ENCODE results near the gene PAPPA2. TPM values are rescaled to one million over a fixed set of nuclear protein-coding genes. Genes with fewer than 3 reads are reported as not detected.

Gene PAPPA2
- total RNA-seq, 1 donor from 2014 or later = 1.4 TPM

DNA sequence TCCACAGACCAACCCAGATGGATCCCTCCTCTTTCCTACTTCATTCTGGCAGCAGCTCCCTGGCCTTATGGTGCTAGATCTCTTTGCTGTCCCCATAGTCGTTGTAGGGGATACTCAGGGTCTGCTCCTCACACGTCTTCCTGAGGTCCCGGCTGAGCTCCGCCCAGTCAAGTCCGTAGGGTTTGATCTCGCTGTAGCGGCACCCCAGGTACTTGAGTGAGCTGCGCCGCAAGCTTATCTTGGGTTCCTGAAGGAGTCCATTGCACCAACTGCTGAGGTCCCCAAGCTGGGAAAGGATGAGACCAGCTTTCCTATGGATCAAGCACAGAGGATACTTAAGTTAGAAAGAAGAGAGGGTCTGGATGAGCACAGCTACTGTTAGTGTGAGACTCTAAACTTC lies 401.2 kb downstream of the PAPPA2 start:
- no peak for DNase-seq (ENCODE audit: low spot score)
- intact Hi-C loops (cut with DNase I) = no loop called here

DNA sequence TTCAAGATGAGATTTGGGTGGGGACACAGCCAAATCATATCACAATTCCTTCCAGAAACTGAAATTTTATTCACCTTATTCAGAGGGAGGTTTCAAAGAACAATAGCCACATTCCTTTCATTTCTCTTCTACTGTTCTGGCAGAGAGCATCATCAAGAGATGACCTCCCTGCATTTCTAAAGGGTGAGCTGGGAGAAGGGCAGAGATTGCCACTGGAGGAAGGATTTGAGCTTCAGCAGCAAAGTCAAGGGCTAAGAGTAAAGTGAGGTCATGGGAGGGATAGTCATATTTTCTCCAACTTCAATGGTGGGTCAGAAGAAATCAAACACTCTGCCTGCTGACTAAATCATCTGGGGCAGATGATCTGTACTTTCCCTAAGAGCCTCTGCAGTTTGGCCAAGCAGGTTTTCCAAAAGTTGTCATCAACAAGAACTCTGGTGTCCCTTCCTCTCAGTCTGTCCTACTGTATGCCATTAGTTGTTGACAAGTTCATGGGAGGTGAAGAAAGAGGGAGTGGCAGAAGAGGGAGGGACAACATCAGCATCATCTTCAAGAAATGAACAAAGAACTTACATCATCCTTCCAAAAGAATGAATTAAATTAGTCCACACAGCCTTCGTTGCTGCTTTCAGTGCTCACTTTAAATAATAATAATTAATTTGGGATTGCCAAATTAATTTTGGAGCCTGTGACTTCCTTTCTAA lies 403.2 kb downstream of the PAPPA2 start:
- intact Hi-C loops (cut with DNase I) = no loop called here

GRCh38 chr1:176869577-176869976 lies 406.6 kb downstream of the PAPPA2 start:
- no peak for DNase-seq (ENCODE audit: low spot score)
- intact Hi-C loops (cut with DNase I) = no loop called here

More for the DNA sequence above, 403.2 kb downstream of the PAPPA2 start:
- DNase-seq (ENCODE audit: low spot score) = no peak

- DNase-seq (ENCODE audit: low spot score) = no peak
- intact Hi-C loops (cut with DNase I) = no loop called here
Observed at GRCh38 chr1:176876966-176877515, 414.1 kb downstream of the PAPPA2 start.

- intact Hi-C loops (cut with DNase I) = no loop called here
- no peak for DNase-seq (ENCODE audit: low spot score)
Observed at GRCh38 chr1:176877557-176877956, 414.6 kb downstream of the PAPPA2 start.

DNA sequence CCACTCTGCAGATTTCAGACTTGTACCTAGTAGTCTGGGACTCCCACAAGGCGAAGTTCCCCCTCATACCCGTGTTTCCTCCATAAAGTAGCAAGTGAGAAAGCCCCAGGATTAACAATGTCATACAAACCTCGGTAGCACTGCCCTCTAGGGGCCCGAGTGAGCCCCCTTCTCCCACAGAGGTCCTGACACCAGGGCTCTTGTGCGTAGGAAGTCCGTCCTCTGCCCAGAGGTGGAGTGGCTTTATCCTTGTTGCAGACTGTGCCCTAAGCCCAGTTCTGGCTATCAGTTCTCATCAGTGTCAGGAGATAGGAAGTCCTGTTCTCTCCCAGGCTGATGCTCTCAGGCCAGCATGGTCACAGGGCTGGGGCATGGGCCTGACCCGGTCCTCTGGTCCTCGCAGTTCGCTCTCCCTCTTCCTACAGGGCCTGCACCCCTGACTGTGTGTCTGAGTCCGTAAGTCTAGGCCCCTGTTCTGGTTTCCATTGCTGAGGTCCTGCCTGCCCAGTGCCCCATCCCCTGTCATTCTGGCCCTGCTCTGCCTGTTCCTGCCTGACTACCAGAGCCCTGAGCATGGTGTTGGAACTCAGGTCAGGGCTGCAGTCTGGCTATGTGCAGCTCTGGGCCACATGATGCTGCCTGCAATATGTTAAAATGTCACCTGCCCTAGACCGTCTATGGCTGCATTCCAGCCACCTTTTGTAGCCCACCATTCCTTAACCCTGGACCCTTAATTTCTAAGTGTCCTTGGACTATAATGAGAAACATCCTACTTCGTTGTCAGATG lies 416.0 kb downstream of the PAPPA2 start:
- DNase-seq (ENCODE audit: low spot score) = no peak
- intact Hi-C loops (cut with DNase I) = no loop called here

DNA sequence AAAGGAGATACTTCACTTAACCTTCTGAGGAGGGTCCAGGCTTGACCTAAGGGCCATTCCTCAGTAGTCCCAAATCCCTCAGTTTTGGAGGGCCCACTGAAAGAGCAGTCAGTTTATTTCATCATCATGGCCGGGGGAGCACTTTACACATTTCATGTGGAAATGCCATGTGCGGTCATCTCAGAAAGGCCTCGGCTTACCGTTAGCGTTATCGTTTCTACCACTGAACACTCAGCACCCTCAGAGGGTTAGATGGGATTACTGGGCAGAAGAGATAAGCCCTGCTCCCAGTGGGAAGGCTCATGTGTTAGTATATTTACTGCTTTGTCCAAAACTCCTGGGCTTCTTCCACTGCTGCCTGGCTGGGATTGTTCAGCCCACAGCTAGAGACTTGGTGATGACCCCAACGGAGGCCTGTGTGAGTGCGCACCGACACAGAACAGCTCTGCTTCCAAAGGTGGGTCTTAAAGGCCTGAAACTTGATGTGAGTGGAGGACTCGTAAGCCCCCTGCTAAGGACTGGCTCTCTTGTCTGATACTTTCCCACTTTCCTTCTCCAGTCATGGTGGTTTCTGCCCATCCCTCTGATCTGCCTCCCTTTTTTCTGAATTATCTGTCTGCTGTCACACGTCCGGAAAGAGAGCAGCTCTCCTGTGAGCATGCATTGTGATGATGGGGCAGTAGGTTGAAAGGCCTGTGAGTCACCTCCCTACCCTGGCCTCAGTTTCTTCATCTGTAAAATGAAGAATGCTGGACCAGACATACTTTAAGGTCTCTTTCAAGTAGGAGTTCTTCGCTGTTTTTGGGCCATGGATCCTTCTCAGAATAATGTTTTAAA lies 417.0 kb downstream of the PAPPA2 start:
- no peak for DNase-seq (ENCODE audit: low spot score)
- intact Hi-C loops (cut with DNase I) = loop anchor here (2.0 kb wide), 3 partner anchors 189 to 505 kb away; no protein-coding TSS in a partner anchor

DNA sequence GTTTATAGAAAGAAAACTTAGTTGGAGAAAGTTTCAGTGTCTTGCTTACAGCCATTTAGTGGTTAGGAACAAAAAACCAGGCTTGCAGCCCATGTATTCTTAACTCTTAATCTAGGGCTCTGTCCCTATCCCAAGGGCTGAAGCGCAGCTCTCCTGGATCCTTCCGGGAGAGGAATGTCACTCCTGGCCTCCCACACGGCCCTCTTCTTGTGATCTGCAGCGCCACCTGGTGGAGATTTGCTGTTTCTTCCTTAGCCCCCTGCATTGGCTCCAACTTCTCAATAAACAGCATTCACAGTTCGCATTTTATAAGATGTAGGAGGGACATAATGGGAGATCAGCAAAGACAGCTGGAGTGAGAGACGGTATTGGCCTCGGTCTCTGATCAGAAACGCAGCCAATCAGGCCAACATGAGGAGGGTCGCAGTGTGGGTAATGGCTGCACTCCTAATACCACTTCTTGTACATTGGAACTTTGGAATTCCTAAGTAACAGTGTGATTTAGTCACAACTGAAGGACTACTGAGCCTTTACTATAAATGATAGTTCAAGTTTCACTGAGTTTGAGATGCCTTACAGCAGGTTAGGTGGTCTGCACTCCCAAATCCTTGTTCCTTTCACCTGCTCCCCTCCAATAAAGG lies 418.1 kb downstream of the PAPPA2 start:
- no peak for DNase-seq (ENCODE audit: low spot score)
- intact Hi-C loops (cut with DNase I) = loop anchor here (2.0 kb wide), 3 partner anchors 190 to 506 kb away; no protein-coding TSS in a partner anchor

DNA sequence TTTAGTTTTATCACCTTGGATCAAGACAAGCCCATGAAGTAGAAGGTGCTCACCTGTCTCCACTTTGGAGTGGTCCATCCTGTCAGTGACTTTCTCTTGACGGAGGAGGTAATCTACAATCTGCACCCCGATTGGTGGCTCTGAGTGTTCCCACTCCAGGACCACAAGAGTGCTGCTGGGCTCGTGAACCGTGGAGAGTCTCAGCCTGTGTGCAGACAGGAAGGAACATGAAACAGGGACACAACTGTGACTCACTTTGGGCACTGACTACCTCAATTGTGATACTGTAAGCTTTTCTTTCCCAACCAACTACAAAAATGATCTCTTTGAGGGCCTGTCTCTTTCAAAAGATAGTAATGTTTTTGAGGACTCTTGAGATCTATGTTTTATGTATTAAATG lies 421.3 kb downstream of the PAPPA2 start:
- no peak for DNase-seq (ENCODE audit: low spot score)
- intact Hi-C loops (cut with DNase I) = no loop called here

DNA sequence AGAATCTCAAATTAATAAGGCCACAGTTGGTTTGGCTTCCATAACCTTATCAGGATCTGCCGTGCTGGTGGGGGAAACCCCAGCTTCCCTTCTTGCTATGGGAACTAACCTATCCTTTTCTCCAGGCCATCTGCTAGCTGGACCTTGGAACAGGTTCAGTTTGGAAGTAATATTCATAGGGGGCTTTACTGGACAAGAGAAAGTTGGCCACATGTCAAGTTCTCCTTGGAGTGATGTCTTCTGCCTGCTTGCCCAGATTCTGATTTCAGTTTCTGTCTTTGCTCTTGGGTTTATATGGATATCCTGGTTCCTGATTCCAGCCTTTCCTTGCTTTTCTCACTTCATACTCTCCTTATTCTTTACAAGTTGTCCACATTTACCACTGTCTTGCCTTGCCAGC lies 421.9 kb downstream of the PAPPA2 start:
- no peak for DNase-seq (ENCODE audit: low spot score)
- intact Hi-C loops (cut with DNase I) = no loop called here

DNA sequence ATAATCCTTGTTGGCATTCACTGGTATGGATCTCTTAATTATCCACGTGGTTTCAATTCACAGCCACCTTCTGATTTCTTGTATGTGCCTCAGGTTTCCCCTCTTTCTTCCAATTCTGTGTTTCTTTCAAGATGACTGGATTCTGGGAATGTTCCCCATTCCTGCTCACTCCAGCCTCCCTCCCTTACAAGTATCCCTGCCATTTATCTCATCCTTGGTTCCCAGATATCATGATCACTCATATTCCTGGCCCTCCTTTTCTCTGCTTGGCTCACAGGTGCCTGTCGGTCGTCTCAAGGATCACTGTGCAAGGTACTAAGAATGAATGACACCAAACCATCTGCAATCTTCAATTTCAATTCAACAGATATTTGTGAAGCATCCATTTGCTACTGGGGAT lies 422.4 kb downstream of the PAPPA2 start:
- intact Hi-C loops (cut with DNase I) = no loop called here
- DNase-seq (ENCODE audit: low spot score) = no peak

DNA sequence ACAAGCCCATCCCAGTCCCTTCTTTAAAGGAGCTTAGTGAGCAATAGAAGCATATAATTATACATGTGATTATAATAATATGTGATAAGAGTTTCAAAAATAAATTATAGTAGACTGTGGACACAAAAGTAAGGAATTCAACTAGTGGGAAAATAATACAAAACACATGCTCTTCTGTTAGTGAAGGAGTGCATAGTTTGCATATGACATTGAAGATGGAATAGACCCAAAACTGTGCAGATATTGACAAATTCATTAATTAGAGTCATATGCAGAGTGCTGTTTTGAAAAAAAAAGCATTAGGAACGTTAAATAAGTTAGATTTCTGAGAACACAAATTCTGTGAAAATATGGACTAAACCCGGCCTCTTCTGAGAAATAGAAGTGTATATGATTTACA lies 422.8 kb downstream of the PAPPA2 start:
- DNase-seq (ENCODE audit: low spot score) = no peak
- intact Hi-C loops (cut with DNase I) = no loop called here

DNA sequence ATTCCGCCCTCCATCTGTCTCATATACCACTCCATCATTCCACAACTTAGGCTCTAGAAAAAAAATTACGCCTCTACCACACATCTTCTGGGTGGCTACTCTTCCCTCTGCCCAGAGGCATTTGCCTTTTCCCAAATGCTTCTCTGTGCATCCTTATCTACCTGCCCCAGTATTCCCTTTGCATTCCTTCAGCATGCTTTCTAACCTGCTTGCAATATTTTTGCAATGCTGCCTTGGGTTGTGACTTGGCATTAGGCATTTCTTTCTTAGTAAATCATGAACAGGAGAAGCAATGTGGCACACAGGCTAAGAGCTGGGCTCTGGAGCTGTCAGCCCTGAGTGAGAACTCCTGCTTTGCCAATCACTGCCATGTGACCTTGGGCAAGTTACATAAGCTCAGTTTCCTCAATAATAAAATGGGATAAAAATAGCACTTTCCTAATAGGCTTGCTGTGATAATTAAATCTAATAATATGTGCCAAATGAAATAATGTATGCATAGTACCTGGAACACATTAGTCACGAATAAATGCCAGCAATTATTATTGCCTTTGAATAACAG lies 425.6 kb downstream of the PAPPA2 start:
- intact Hi-C loops (cut with DNase I) = no loop called here
- no peak for DNase-seq (ENCODE audit: low spot score)

DNA sequence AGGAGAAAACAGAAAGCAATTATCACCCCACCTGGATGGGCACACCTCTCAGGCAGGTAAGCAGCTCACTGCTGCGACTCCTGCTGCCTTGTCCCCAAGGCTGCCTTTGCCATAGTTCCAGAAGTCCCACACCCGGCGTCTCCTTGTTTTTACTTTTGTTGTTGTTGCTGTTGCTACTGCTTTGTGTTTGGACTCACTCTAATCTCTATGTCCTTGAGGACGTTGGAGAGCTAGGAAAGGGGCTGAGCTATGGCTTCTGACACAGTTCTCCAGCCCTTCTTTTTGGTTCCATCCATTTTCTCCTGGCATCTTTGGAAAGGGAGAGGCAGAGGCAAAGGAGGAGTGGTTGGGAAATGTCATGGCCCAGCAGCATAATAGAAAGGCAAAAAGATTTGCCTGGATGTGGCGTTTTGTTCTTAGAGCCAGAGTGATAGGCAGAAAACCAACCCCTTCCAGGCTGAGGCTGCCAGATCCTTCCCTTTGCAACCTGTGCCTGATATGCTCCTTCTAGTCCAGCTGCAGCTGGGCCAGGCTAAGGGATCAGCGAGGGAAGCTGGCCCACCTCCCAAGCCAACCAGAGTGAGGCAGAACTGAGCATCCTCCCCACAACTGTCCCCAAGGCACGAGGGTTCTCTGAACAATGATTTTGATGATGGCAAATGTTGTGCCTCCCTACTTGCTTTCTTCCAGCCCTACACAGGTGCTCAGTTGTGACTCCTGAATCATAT lies 430.8 kb downstream of the PAPPA2 start:
- no peak for DNase-seq (ENCODE audit: low spot score)
- intact Hi-C loops (cut with DNase I) = loop anchor here (10.0 kb wide), 1 partner anchor 461 kb away; no protein-coding TSS in a partner anchor

DNA sequence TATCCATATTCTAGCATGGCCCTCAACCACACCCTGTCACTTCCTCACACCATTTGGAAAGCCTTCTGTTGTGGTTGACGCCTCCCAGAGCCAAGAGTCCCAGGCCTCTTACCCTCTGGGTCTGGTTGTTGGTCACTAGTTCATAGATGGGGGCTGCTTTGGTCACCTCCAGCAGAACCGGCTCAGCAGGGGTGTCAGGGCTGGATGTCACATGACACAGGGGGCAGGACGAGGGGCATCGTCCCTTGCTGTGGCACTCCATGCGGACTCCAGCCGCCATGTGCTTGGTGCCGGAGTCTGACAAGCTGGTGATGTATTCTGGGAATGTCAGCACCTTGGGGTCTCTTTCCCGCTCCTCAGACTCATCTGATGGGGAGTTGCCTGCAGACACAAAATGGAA lies 431.5 kb downstream of the PAPPA2 start:
- intact Hi-C loops (cut with DNase I) = loop anchor here (10.0 kb wide), 1 partner anchor 460 kb away; no protein-coding TSS in a partner anchor
- no peak for DNase-seq (ENCODE audit: low spot score)

Measured in cardiac septum (tissue), 1 donor.